ENCODE results near the gene AARS2.

AARS2 gene

DNA sequence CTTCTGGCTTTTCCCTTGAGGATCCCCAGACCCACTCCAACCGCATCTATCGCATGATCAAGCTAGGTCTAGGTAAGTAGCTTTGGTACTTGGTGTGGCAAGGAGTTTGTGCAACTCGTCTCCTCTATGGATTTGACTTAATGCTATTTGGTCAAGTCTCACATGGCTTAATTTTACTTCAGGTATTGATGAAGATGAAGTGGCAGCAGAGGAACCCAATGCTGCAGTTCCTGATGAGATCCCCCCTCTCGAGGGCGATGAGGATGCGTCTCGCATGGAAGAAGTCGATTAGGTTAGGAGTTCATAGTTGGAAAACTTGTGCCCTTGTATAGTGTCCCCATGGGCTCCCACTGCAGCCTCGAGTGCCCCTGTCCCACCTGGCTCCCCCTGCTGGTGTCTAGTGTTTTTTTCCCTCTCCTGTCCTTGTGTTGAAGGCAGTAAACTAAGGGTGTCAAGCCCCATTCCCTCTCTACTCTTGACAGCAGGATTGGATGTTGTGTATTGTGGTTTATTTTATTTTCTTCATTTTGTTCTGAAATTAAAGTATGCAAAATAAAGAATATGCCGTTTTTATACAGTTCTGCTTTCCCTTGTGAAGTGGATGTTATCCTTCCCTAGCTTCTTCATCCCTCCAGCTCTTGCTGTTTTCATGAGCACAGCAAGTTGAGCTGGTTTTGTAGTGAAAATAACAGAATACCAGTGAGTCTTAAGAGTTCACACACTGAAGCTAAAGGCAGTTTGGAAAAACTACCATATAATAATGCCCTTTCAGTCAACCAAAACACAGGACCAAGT, 59.6 kb downstream of the AARS2 start:
- no peak for TF ChIP-seq ZFX (IDR thresholded peaks at IDR 0.05)
- TF ChIP-seq CTCF (conservative IDR thresholded peaks at IDR 0.05) = peak; percentile 80
- H3K27ac ChIP-seq = no peak overlapping the region

- TF ChIP-seq ZFX (IDR thresholded peaks at IDR 0.05) (no peak), CTCF (conservative IDR thresholded peaks at IDR 0.05) (no peak)
- no peak overlapping the region for H3K27ac ChIP-seq
Measured at GRCh38 chr6:44251576-44252524, 61.3 kb downstream of the AARS2 start.

DNA sequence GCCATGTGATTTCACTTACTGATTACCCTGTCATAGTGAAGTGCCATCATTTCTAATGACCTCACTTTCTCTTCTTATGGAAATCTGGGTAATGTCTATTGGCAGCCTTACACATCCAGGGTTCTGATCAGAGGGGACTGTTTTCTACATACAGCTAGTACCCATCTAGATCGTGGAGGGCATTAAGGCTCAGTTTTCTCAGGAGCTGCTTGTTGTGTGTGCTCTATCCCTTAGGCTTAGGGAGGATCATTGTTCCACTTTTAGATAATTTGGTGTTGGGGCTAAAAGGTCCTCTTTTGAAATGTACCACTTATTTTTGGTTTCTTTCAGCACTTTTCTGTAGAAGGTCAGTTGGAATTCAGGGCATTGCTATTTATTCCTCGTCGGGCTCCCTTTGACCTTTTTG, 62.4 kb downstream of the AARS2 start:
- no peak for TF ChIP-seq ZFX (IDR thresholded peaks at IDR 0.05)
- TF ChIP-seq CTCF (conservative IDR thresholded peaks at IDR 0.05) = no peak
- no peak overlapping the region for H3K27ac ChIP-seq

DNA sequence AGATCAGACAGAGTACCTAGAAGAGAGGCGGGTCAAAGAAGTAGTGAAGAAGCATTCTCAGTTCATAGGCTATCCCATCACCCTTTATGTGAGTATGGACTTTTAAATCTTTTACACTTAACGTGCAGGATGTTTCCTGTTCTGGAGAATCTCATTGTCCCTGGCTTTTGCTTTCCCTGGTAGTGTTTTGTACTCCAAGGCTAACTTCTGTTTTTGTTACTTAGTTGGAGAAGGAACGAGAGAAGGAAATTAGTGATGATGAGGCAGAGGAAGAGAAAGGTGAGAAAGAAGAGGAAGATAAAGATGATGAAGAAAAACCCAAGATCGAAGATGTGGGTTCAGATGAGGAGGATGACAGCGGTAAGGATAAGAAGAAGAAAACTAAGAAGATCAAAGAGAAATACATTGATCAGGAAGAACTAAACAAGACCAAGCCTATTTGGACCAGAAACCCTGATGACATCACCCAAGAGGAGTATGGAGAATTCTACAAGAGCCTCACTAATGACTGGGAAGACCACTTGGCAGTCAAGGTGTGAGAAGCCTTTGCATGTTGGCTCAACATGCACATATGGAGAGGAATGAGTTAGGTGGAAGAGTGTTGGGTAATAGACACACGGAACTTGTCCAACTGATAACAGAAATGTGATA, 63.0 kb downstream of the AARS2 start:
- TF ChIP-seq ZFX (IDR thresholded peaks at IDR 0.05) (no peak), CTCF (conservative IDR thresholded peaks at IDR 0.05) (no peak)
- no peak overlapping the region for H3K27ac ChIP-seq
